ENCODE results near the gene RTL1. TPM values are rescaled to one million over a fixed set of nuclear protein-coding genes. Genes with fewer than 3 reads are reported as not detected.

Gene RTL1
- total and polyA plus RNA-seq, 7 donors = not detected

DNA sequence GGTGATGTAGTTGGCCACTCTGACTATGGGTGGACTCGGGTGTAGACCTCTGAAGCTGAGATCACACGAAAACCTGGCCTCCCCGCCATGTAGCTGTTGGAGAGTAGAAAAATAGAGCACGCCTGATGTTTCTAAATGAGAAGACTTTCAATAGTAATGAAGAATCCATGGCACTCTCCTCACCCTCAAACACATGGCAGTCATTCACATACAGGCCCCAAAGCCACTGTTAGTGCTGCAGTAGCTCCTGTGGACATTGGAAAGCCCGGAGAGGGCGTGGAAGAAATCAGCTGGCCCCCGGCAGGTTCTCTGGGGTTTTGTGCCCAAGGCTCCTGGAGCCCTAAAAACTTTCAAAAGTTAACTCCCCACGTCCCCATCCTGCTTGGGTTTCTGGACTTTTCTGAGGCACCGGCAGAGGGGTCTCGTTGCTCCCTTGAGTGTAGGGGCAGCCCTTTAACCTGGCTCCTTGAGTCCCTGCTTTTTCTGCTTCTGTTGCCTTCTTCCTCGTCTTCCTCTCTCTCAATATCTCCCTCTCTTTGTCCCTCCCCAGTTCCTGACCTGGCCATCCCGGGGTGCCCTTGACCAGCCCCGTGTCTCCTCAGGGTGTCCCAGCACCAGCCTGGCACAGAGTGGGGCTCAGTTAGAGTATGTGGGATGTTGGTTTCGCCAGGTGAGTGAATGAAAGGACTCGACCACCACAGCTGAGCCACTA lies 69.3 kb downstream of the RTL1 start:
- H3K27me3 ChIP-seq = peaks cover 0 to 9% (median 3%) of the 10 kb centered on the region in 3 donors
- H3K36me3 ChIP-seq = no peaks in the 10 kb centered on the region
- TF ChIP-seq EP300 (IDR thresholded peaks at IDR 0.05) (no peak), POLR2A (IDR thresholded peaks at IDR 0.05) (no peak), POLR2AphosphoS5 (IDR thresholded peaks at IDR 0.05) (no peak)
- TF ChIP-seq, protein P1, sequence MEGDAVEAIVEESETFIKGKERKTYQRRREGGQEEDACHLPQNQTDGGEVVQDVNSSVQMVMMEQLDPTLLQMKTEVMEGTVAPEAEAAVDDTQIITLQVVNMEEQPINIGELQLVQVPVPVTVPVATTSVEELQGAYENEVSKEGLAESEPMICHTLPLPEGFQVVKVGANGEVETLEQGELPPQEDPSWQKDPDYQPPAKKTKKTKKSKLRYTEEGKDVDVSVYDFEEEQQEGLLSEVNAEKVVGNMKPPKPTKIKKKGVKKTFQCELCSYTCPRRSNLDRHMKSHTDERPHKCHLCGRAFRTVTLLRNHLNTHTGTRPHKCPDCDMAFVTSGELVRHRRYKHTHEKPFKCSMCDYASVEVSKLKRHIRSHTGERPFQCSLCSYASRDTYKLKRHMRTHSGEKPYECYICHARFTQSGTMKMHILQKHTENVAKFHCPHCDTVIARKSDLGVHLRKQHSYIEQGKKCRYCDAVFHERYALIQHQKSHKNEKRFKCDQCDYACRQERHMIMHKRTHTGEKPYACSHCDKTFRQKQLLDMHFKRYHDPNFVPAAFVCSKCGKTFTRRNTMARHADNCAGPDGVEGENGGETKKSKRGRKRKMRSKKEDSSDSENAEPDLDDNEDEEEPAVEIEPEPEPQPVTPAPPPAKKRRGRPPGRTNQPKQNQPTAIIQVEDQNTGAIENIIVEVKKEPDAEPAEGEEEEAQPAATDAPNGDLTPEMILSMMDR (IDR thresholded peaks at IDR 0.05) = no peak
- no peak overlapping the region for H3K27ac ChIP-seq
- H3K9me3 ChIP-seq = no peaks in the 10 kb centered on the region
- no peak for DNase-seq
- 80 to 90% methylated on average over 15 of the region's 15 CpGs for WGBS, 2 donors
- no peak overlapping the region for H3K4me3 ChIP-seq
- no peaks in the 10 kb centered on the region for H3K4me1 ChIP-seq
- intact Hi-C loops (cut with DNase I) = no loop called here

DNA sequence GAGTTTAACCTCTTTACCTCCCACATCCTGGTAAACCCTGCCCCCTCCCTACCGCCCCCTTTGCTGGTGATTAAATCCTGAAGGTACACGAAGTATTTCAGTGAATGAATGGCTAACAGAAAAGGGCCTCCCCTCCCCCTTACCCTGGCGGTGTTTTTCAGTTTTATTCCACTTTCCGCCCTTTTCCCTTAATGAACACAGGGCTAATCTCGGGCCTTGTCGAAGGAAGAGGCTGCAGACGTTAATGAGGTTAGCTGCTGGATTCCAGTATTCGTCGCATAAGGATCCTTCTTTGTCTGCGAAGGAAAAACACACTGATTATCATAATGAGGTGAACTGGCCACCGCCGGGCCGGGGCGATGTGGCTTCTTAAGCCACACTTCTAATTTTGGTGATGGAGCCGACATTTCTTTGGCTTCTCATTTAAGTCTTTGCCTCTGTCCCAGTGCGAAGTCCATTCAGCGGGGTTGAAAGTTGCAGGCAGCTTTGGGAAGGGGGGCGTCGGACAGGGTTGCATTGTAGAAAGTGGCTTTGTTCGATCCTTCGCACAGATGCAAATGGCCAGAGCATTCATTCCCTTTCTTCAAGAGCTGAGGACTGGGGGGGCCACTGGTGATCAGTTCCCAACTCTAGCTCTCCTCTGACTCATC lies 71.1 kb downstream of the RTL1 start:
- WGBS, 2 donors = 86 to 88% methylated on average over 21 of the region's 21 CpGs
- TF ChIP-seq, protein P1 (IDR thresholded peaks at IDR 0.05) = no peak
- TF ChIP-seq POLR2AphosphoS5 (IDR thresholded peaks at IDR 0.05) (no peak), POLR2A (IDR thresholded peaks at IDR 0.05) (no peak)
- Histone ChIP-seq H3K9me3 (peaks cover 0 to 6% (median 6%) of the 10 kb centered on the region in 4 donors), H3K4me1 (no peaks in the 10 kb centered on the region), H3K27ac (no peak overlapping the region), H3K36me3 (no peaks in the 10 kb centered on the region), H3K4me3 (no peak overlapping the region), H3K27me3 (peaks cover 3 to 24% (median 16%) of the 10 kb centered on the region in 3 donors)
- no peak for DNase-seq
- intact Hi-C loops (cut with DNase I) = no loop called here

DNA sequence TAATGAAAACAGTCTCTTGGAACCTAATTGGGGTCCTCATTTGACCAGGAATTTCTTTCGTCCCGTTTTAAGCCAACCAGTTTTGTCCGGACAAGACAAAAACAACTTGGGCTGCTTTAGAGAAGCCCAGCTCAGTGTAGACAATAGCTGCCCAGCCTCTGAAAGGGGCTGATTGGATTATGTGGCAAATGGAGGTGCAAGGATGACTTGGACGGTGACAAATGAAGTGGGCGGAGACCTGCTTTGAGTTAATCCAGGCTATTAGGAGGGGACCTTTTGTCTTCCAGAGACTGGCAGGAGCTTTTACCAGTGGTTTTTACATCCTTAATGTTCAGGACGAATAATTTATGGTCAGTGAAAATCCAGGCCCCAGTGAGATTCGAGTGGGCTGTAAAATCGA lies 72.8 kb downstream of the RTL1 start:
- DNase-seq = no peak
- H3K9me3 ChIP-seq = peaks cover 0 to 6% (median 6%) of the 10 kb centered on the region in 4 donors
- peaks cover 0 to 7% (median 0%) of the 10 kb centered on the region in 4 donors for H3K4me1 ChIP-seq
- intact Hi-C loops (cut with DNase I) = no loop called here
- H3K4me3 ChIP-seq = no peak overlapping the region
- TF ChIP-seq POLR2AphosphoS5 (IDR thresholded peaks at IDR 0.05) (no peak), EP300 (IDR thresholded peaks at IDR 0.05) (no peak)
- peaks cover 2 to 42% (median 33%) of the 10 kb centered on the region in 3 donors for H3K27me3 ChIP-seq
- H3K36me3 ChIP-seq = no peaks in the 10 kb centered on the region
- 83% methylated on average over 8 of the region's 8 CpGs for WGBS, 2 donors
- no peak overlapping the region for H3K27ac ChIP-seq

Small RNA genes within 50 kb of the gene (small RNA-seq; reads per million reads assigned to genes)
- gene MIR127 = 0 reads per million in 3 donors
- gene MIR136 = 0 reads per million in 3 donors
- gene MIR337 = 0 to 0.24 (median 0) reads per million in 3 donors
- 0.24 to 1.5 (median 1.4) reads per million in 3 donors for gene MIR370
- 0 reads per million in 3 donors for gene MIR431
- 0 reads per million in 3 donors for gene MIR432
- 0 reads per million in 3 donors for gene MIR433
- 0.36 to 2.2 (median 1.2) reads per million in 3 donors for gene MIR493
- gene RF02145 = 0 reads per million in 3 donors
- 0.22 to 0.65 (median 0.24) reads per million in 3 donors for gene SNORD112
- gene SNORD113-1 = 0 reads per million in 3 donors
- 0 reads per million in 3 donors for gene SNORD113-2
- gene SNORD113-3 = 28.4 to 43.6 (median 39.3) reads per million in 3 donors
- gene SNORD113-4 = 5.5 to 7.8 (median 6.7) reads per million in 3 donors
- 240 to 389 (median 288) reads per million in 3 donors for gene SNORD113-5
- 94.6 to 231 (median 185) reads per million in 3 donors for gene SNORD113-6
- gene SNORD113-7 = 164 to 280 (median 235) reads per million in 3 donors
- 4,617 to 9,556 (median 6,146) reads per million in 3 donors for gene SNORD113-8
- gene SNORD113-9 = 74.9 to 122 (median 86.4) reads per million in 3 donors
- 520 to 1,086 (median 691) reads per million in 3 donors for gene SNORD114-1
- gene SNORD114-2 = 0 reads per million in 3 donors
- 370 to 1,061 (median 541) reads per million in 3 donors for gene SNORD114-3

Other genes with a start within 250 kb of the RTL1 start
- under 1 TPM in 1 of 4 donors, not detected in 3; 0.36 TPM for gene DLK1, start 176.8 kb downstream of the RTL1 start, total RNA-seq
- 1 to 10 TPM in 1 of 3 donors, under 1 TPM in 1, not detected in 1; 0.46 to 1.2 TPM for gene DLK1, start 176.8 kb downstream of the RTL1 start, polyA plus RNA-seq
- gene MEG3, start 77.6 kb downstream of the RTL1 start, total RNA-seq = 100 to 1,000 TPM in 1 of 4 donors, 10 to 100 TPM in 3; 28.0 to 168 (median 36.6) TPM
- gene MEG3, start 77.6 kb downstream of the RTL1 start, polyA plus RNA-seq = 10 to 100 TPM in 1 of 3 donors, 1 to 10 TPM in 2; 3.5 to 18.0 (median 7.8) TPM